IMR-90 (cell line): Measurements from ENCODE around the gene TBX10. TPM values are rescaled to one million over a fixed set of nuclear protein-coding genes. Genes with fewer than 3 reads are reported as not detected.
A peak's percentile ranks its signal among the peaks of the same experiment; 100 is the strongest.

ENCODE experiments used
- ATAC-seq: fragments of 200-7000 bp; cut with Tn5 transposase; 2 replicates; pipeline ENCODE4 v1.9.1; 2020; ENCODE audit warnings: low read depth, mild to moderate bottlenecking, moderate library complexity
- BruUV-seq: library from RNA; stranded (reverse); fragments of 400-500 nt; replicated peaks from 2 replicates; lab custom pipeline; 2021; lab: Mats Ljungman, UMichigan
- CTCF ChIA-PET: fragments of 300-600 bp; formaldehyde crosslinking; extraction: SDS; loops from one replicate; lab custom pipeline; 2021; ENCODE audit warnings: antibody characterized with exemption; lab: Yijun Ruan, JAX
- POLR2A ChIA-PET: fragments of 300-600 bp; sonication (Branson Sonifier 250); formaldehyde crosslinking; loops from one replicate; lab custom pipeline; 2022; ENCODE audit warnings: antibody characterized with exemption; ENCODE audit not compliant: unreplicated experiment; lab: Charles Lee
- DNase-seq: peaks from one replicate; pipeline ENCODE4 v3.0.0; 2013
- H2AFZ ChIP-seq: replicated peaks from 2 replicates; pipeline ENCODE3; 2013; ENCODE audit warnings: low read length, mild to moderate bottlenecking; ENCODE audit not compliant: poor library complexity
- H2AK5ac ChIP-seq: 2 replicates; pipeline ENCODE4 v1.6.1; 2013; ENCODE audit warnings: low read depth, low read length, inconsistent platforms
- H2AK9ac ChIP-seq: replicated peaks from 2 replicates; pipeline ENCODE3; 2013; ENCODE audit warnings: mild to moderate bottlenecking, low read depth, low read length, moderate library complexity; ENCODE audit not compliant: poor library complexity
- H2BK120ac ChIP-seq: 2 replicates; pipeline ENCODE4 v1.6.1; 2013; ENCODE audit warnings: low read depth, low read length, inconsistent platforms
- H2BK15ac ChIP-seq: 3 replicates; pipeline ENCODE4 v1.6.1; 2013; ENCODE audit warnings: low read depth, low read length, inconsistent platforms
- H2BK20ac ChIP-seq: 2 replicates; pipeline ENCODE4 v1.6.1; 2013; ENCODE audit warnings: low read depth, mild to moderate bottlenecking, inconsistent platforms, low read length, moderate library complexity
- H2BK5ac ChIP-seq: 2 replicates; pipeline ENCODE4 v1.6.1; 2013; ENCODE audit warnings: mild to moderate bottlenecking, low read depth, low read length, inconsistent platforms; ENCODE audit not compliant: poor library complexity, severe bottlenecking
- H3K14ac ChIP-seq: replicated peaks from 2 replicates; pipeline ENCODE4 v1.6.1; 2013; ENCODE audit warnings: low read depth, low read length, inconsistent platforms
- H3K18ac ChIP-seq: 2 replicates; pipeline ENCODE4 v1.6.1; 2013; ENCODE audit warnings: low read depth, low read length, control low read depth
- H3K23ac ChIP-seq: 2 replicates; pipeline ENCODE4 v1.6.1; 2013; ENCODE audit warnings: low read depth, low read length, inconsistent platforms
- H3K27ac ChIP-seq: 2 replicates; pipeline ENCODE4 v1.5.1; 2013; ENCODE audit warnings: mild to moderate bottlenecking, control low read depth, low read length; ENCODE audit not compliant: insufficient read depth
- H3K27me3 ChIP-seq: 2 replicates; pipeline ENCODE4 v1.6.1; 2013; ENCODE audit warnings: low read length; ENCODE audit not compliant: control insufficient read depth, insufficient read depth
- H3K36me3 ChIP-seq: 2 replicates; pipeline ENCODE4 v1.6.1; 2013; ENCODE audit warnings: low read length, mixed read lengths; ENCODE audit not compliant: control insufficient read depth, insufficient read depth
- H3K4ac ChIP-seq: 2 replicates; pipeline ENCODE4 v1.6.1; 2013; ENCODE audit warnings: low read depth, low read length, inconsistent platforms
- H3K4me1 ChIP-seq: 2 replicates; pipeline ENCODE4 v1.6.1; 2013; ENCODE audit warnings: low read length, mixed read lengths; ENCODE audit not compliant: control insufficient read depth, insufficient read depth
- H3K4me2 ChIP-seq: 2 replicates; pipeline ENCODE4 v1.6.1; 2013; ENCODE audit warnings: low read depth, mild to moderate bottlenecking, control low read depth, low read length, moderate library complexity
- H3K4me3 ChIP-seq: 2 replicates; pipeline ENCODE4 v1.5.1; 2013; ENCODE audit warnings: low read depth, mild to moderate bottlenecking, control low read depth, low read length, moderate library complexity; ENCODE audit not compliant: insufficient read depth
- H3K56ac ChIP-seq: 2 replicates; pipeline ENCODE4 v1.6.1; 2013; ENCODE audit warnings: low read length, inconsistent platforms; ENCODE audit not compliant: insufficient read depth; ENCODE audit errors: extremely low read depth
- H3K79me1 ChIP-seq, 2 experiments: 2 replicates each; pipeline ENCODE4 v1.6.1; 2013; ENCODE audit warnings: low read length in 2 of 2, inconsistent platforms in 1 of 2, low read depth in 1 of 2
- H3K9ac ChIP-seq: 2 replicates; pipeline ENCODE4 v1.6.1; 2013; ENCODE audit warnings: low read depth, low read length, control low read depth
- H3K9me1 ChIP-seq: 2 replicates; pipeline ENCODE4 v1.6.1; 2013; ENCODE audit warnings: low read length, inconsistent platforms; ENCODE audit not compliant: insufficient read depth
- H3K9me3 ChIP-seq: 2 replicates; pipeline ENCODE4 v1.6.1; 2013; ENCODE audit warnings: low read length; ENCODE audit not compliant: control insufficient read depth, insufficient read depth
- H4K20me1 ChIP-seq: 2 replicates; pipeline ENCODE4 v1.6.1; 2013; ENCODE audit warnings: low read length, inconsistent platforms; ENCODE audit not compliant: insufficient read depth
- H4K5ac ChIP-seq: 2 replicates; pipeline ENCODE4 v1.6.1; 2013; ENCODE audit warnings: mild to moderate bottlenecking, low read depth, low read length, control low read depth
- H4K8ac ChIP-seq, 2 experiments: 2 replicates each; pipeline ENCODE4 v1.6.1; 2013; ENCODE audit warnings: low read depth in 2 of 2, low read length in 2 of 2, control low read depth in 1 of 2, inconsistent platforms in 1 of 2
- H4K91ac ChIP-seq: 2 replicates; pipeline ENCODE4 v1.6.1; 2013; ENCODE audit warnings: low read depth, low read length, inconsistent platforms; ENCODE audit not compliant: insufficient read depth
- BHLHE40 ChIP-seq: fragments of 150-350 bp; IDR thresholded peaks from 2 replicates; pipeline ENCODE4 v1.6.1; 2016; ENCODE audit warnings: mild to moderate bottlenecking, low read depth, low read length
- CEBPB ChIP-seq: IDR thresholded peaks from 2 replicates; pipeline ENCODE4 v1.6.1; 2012; ENCODE audit warnings: low read depth, low read length, improper control_type of control experiment
- CHD1 ChIP-seq: IDR thresholded peaks from 2 replicates; pipeline ENCODE4 v1.6.1; 2012; ENCODE audit warnings: low read depth, low read length, improper control_type of control experiment
- CTCF ChIP-seq: conservative IDR thresholded peaks from 2 replicates; pipeline ENCODE4 v1.5.1; 2012; ENCODE audit warnings: mild to moderate bottlenecking, low read depth, low read length, improper control_type of control experiment
- ELK1 ChIP-seq: fragments of 150-350 bp; IDR thresholded peaks from 2 replicates; pipeline ENCODE4 v1.6.1; 2016; ENCODE audit warnings: low read depth, mild to moderate bottlenecking, low read length, moderate library complexity, borderline replicate concordance
- FOS ChIP-seq: fragments of 150-350 bp; IDR thresholded peaks from 2 replicates; pipeline ENCODE4 v1.6.1; 2016; ENCODE audit warnings: low read depth, low read length
- MAFK ChIP-seq: IDR thresholded peaks from 2 replicates; pipeline ENCODE4 v1.6.1; 2012; ENCODE audit warnings: low read depth, low read length, improper control_type of control experiment
- MAZ ChIP-seq: IDR thresholded peaks from 2 replicates; pipeline ENCODE4 v1.6.1; 2012; ENCODE audit warnings: low read depth, mild to moderate bottlenecking, low read length, improper control_type of control experiment, moderate library complexity, borderline replicate concordance
- NFE2L2 ChIP-seq: fragments of 150-350 bp; IDR thresholded peaks from 2 replicates; pipeline ENCODE4 v1.6.1; 2016; ENCODE audit warnings: low read depth, mild to moderate bottlenecking, low read length
- RAD21 ChIP-seq: IDR thresholded peaks from 2 replicates; pipeline ENCODE4 v1.6.1; 2012; ENCODE audit warnings: low read length, improper control_type of control experiment
- RCOR1 ChIP-seq: IDR thresholded peaks from 2 replicates; pipeline ENCODE4 v1.6.1; 2012; ENCODE audit warnings: mild to moderate bottlenecking, low read length, improper control_type of control experiment; ENCODE audit not compliant: insufficient replicate concordance
- RFX5 ChIP-seq: IDR thresholded peaks from 2 replicates; pipeline ENCODE4 v1.8.0; 2012; ENCODE audit warnings: low read depth, mild to moderate bottlenecking, low read length, moderate library complexity
- SMC3 ChIP-seq: fragments of 150-350 bp; IDR thresholded peaks from 2 replicates; pipeline ENCODE4 v1.6.1; 2016; ENCODE audit warnings: low read depth, mild to moderate bottlenecking, antibody characterized with exemption, low read length, moderate library complexity
- USF2 ChIP-seq: fragments of 150-350 bp; IDR thresholded peaks from 2 replicates; pipeline ENCODE4 v1.6.1; 2017; ENCODE audit warnings: mild to moderate bottlenecking, antibody characterized with exemption, low read length, low read depth
- WGBS, 2 experiments: methylation state at CpG; one replicate each; pipeline versions ENCODE4 v1.1.5 to v1.1.7; 2013; ENCODE audit warnings: missing lambda C conversion rate in 2 of 2; ENCODE audit not compliant: insufficient read length in 1 of 2; ENCODE audit errors: extremely low coverage in 2 of 2; 5-methylcytosine and 5-hydroxymethylcytosine counted together
- dilution Hi-C: fragments of 300-500 bp; cut with HindIII; formaldehyde crosslinking; loops from one replicate; pipeline ENCODE4 v1.14.3; 2018; ENCODE audit warnings: low sequenced_read_pairs; ENCODE audit not compliant: unreplicated experiment
- in situ Hi-C: fragments of 300-500 bp; cut with MboI; formaldehyde crosslinking; loops from 3 replicates; pipeline ENCODE4 v1.14.3; 2019; ENCODE audit warnings: low sequenced_read_pairs, inconsistent platforms, mixed read lengths
- intact Hi-C: fragments of 100-400 bp; cut with micrococcal nuclease; formaldehyde crosslinking; loops from 2 replicates; pipeline ENCODE4 v1.10.0; 2022
- polyA plus RNA-seq, 3 experiments: library from polyadenylated mRNA; depleted of rRNA; stranded (reverse); fragments of >200 nt; gene quantifications; 2 replicates each; pipeline ENCODE4 v1.2.3, GENCODE V29; 2012; ENCODE audit warnings: low replicate concordance in 1 of 3
- total RNA-seq: library from RNA; depleted of rRNA; stranded (reverse); fragments of >200 nt; gene quantifications from 2 replicates; pipeline ENCODE4 v1.2.3, GENCODE V29; 2012

Gene TBX10
- total and polyA plus RNA-seq, 2 of the 4 experiments (the other 2 are of a cell fraction), result not detected

GRCh38 chr11:67680696-67681470 is 41.3 kb upstream of the TBX10 start:
- H3K36me3 ChIP-seq, result no peaks in the 10 kb centered on the region
- H4K20me1 ChIP-seq, result no peaks in the 10 kb centered on the region
- H3K4me3 ChIP-seq, result no peak overlapping the region
- H3K27ac ChIP-seq, result no peak overlapping the region
- no peak for TF ChIP-seq MAFK
- no peak for TF ChIP-seq SMC3
- TF ChIP-seq CTCF, result no peak
- TF ChIP-seq ELK1, result no peak
- TF ChIP-seq NFE2L2, result no peak
- TF ChIP-seq RFX5, result no peak
- TF ChIP-seq USF2, result no peak
- TF ChIP-seq CHD1, result no peak
- no peak for TF ChIP-seq RCOR1
- TF ChIP-seq BHLHE40, result no peak
- no peak for TF ChIP-seq FOS
- TF ChIP-seq RAD21, result no peak
- no peak for TF ChIP-seq MAZ
- TF ChIP-seq CEBPB, result no peak
- intact Hi-C loops, result no loop called here
- no peak for ATAC-seq
- H2BK20ac ChIP-seq, result no peak overlapping the region
- H3K23ac ChIP-seq, result no peak overlapping the region
- peaks cover 8% of the 10 kb centered on the region for H3K27me3 ChIP-seq
- H3K4me1 ChIP-seq, result no peaks in the 10 kb centered on the region
- H4K91ac ChIP-seq, result no peak overlapping the region
- no peak overlapping the region for H2BK5ac ChIP-seq
- no peaks in the 10 kb centered on the region for H3K9me3 ChIP-seq
- H3K18ac ChIP-seq, result no peak overlapping the region
- in situ Hi-C loops, result no loop called here
- H3K79me1 ChIP-seq, result no peaks in the 10 kb centered on the region
- H2AK9ac ChIP-seq, result no peak overlapping the region
- no peaks in the 10 kb centered on the region for H3K9me1 ChIP-seq
- no peak overlapping the region for H4K8ac ChIP-seq
- BruUV-seq, result no TSS peak
- DNase-seq, result no peak
- CTCF ChIA-PET, result no interaction called here
- no peak overlapping the region for H3K9ac ChIP-seq
- dilution Hi-C loops, result no loop called here
- H2AFZ ChIP-seq, result peak overlapping the region; percentile 7
- no peak overlapping the region for H3K4me2 ChIP-seq
- H3K14ac ChIP-seq, result no peak overlapping the region
- no peak overlapping the region for H3K56ac ChIP-seq
- POLR2A ChIA-PET, result no interaction called here
- H2AK5ac ChIP-seq, result no peak overlapping the region
- H3K4ac ChIP-seq, result no peak overlapping the region
- H4K5ac ChIP-seq, result no peak overlapping the region
- no CpG with 5 or more reads among the region's 3 CpGs for WGBS, 2 experiments
- no peak overlapping the region for H2BK120ac ChIP-seq
- no peak overlapping the region for H2BK15ac ChIP-seq
